Osteocyte (in vitro differentiated cells): ENCODE data around the gene MARVELD1. TPM values are rescaled to one million over a fixed set of nuclear protein-coding genes. Genes with fewer than 3 reads are reported as not detected.

Experiments
- DNase-seq: peaks from one replicate; pipeline ENCODE4 v3.0.0; 2021; ENCODE audit warnings: mixed read lengths; ENCODE audit not compliant: unreplicated experiment; ENCODE audit errors: extremely low spot score
- H3K27ac Mint-ChIP-seq: one replicate; pipeline ENCODE4 v1.8.0; 2021; ENCODE audit warnings: mild to moderate bottlenecking, mixed read lengths; ENCODE audit not compliant: unreplicated experiment
- H3K27me3 Mint-ChIP-seq: one replicate; pipeline ENCODE4 v1.8.0; 2021; ENCODE audit warnings: mixed read lengths; ENCODE audit not compliant: unreplicated experiment
- H3K36me3 Mint-ChIP-seq: one replicate; pipeline ENCODE4 v1.8.0; 2021; ENCODE audit warnings: mixed read lengths; ENCODE audit not compliant: unreplicated experiment
- H3K4me1 Mint-ChIP-seq: one replicate; pipeline ENCODE4 v1.8.0; 2021; ENCODE audit warnings: mixed read lengths; ENCODE audit not compliant: unreplicated experiment
- H3K4me3 Mint-ChIP-seq: one replicate; pipeline ENCODE4 v1.8.0; 2021; ENCODE audit warnings: mild to moderate bottlenecking, moderate library complexity, mixed read lengths; ENCODE audit not compliant: unreplicated experiment
- H3K9me3 Mint-ChIP-seq: one replicate; pipeline ENCODE4 v1.8.0; 2021; ENCODE audit warnings: mixed read lengths; ENCODE audit not compliant: unreplicated experiment
- long read RNA-seq: library from polyadenylated mRNA; unstranded; transcript quantifications from one replicate; pipeline ENCODE4 v2.0.0, GENCODE V29; 2021
- total RNA-seq: library from RNA; stranded (reverse); gene quantifications from 2 replicates; pipeline ENCODE4 v1.2.1, GENCODE V29; 2021
- TF ChIP-seq, protein P1 (sequence below): fragments of 200-600 bp; sonication (generic); IDR thresholded peaks from 2 replicates; pipeline ENCODE4 v1.5.0; 2021; ENCODE audit warnings: antibody characterized with exemption, mild to moderate bottlenecking, moderate library complexity

Gene MARVELD1
- 107 and 111 TPM in 2 replicates for total RNA-seq
- long read RNA-seq, transcript MARVELD1-201 (2 exons, 3,221 nt) = major isoform, 34 of 35 reads
- long read RNA-seq, partial matches to known transcripts = 0 of 35 reads
- long read RNA-seq, other reads (novel, unspliced or antisense) = 1 of 35 reads

DNA sequence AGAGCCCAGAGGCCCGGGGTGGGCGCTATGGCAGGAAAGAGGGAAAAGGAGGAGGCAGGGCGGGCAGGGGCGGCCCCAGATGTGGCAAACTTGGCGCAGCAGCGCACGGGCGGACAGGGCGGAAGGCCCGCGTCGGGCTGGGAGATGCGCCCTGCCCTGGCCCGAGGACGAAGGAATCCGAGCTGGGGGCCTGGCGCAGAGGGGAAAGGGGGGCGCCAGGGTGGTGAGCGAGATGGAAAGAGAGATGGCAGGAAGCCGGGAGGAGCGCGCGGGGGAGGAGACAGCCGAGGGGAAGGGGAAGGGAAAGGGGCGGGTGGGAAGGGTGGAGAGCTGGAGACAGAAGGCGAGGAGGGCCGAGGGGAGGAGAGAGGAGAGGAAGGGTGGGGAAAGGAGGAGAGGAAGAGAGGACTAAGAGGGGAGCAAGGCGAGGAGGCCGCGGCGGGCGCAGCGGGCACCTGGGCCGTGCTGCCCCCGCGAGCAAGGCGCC, at the start of gene MARVELD1:
MARVELD1 (plus strand) TSS at position 392 of the 487 bp plus-strand sequence. CDS start 147 bp downstream, outside the sequence.
- H3K4me3 Mint-ChIP-seq = peak within 1 kb of the TSS; percentile 99
- H3K27me3 Mint-ChIP-seq = no peaks in the 10 kb centered on the region
- H3K27ac Mint-ChIP-seq = peak within 1 kb of the TSS; percentile 99
- peak; percentile 88 for DNase-seq
- H3K36me3 Mint-ChIP-seq = peaks cover 7% of the 10 kb centered on the region
- H3K4me1 Mint-ChIP-seq = peaks cover 62% of the 10 kb centered on the region
- TF ChIP-seq, protein P1, sequence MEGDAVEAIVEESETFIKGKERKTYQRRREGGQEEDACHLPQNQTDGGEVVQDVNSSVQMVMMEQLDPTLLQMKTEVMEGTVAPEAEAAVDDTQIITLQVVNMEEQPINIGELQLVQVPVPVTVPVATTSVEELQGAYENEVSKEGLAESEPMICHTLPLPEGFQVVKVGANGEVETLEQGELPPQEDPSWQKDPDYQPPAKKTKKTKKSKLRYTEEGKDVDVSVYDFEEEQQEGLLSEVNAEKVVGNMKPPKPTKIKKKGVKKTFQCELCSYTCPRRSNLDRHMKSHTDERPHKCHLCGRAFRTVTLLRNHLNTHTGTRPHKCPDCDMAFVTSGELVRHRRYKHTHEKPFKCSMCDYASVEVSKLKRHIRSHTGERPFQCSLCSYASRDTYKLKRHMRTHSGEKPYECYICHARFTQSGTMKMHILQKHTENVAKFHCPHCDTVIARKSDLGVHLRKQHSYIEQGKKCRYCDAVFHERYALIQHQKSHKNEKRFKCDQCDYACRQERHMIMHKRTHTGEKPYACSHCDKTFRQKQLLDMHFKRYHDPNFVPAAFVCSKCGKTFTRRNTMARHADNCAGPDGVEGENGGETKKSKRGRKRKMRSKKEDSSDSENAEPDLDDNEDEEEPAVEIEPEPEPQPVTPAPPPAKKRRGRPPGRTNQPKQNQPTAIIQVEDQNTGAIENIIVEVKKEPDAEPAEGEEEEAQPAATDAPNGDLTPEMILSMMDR = no peak
- H3K9me3 Mint-ChIP-seq = no peaks in the 10 kb centered on the region

DNA sequence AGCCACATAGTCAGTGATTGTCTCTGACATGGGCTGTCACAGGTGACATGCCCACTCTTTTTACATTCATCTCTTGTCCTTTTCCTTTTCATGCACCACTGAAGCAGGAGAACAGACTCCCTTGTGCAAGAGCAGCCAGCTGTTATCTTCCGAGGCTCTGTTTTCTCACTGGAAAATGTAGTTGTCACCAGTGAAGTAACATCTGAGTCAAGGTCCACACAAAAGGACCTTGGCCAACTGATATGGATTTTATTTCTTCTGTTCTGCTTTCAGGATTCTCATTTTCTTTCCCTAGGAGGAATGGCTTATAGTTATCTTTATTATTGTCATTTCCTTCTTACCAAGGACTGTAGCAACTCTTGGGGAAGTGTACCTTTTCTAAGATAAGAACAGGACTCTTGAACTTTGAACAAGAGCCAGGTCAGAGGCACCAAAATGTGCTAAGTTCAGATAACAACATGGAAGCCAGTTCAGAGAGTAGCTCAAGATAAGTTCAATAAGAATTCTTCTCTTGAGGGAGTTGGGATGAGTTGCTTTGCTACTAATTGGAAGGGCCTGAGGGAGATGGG, 49.2 kb upstream of the MARVELD1 start:
- TF ChIP-seq, protein P1 = no peak

DNA sequence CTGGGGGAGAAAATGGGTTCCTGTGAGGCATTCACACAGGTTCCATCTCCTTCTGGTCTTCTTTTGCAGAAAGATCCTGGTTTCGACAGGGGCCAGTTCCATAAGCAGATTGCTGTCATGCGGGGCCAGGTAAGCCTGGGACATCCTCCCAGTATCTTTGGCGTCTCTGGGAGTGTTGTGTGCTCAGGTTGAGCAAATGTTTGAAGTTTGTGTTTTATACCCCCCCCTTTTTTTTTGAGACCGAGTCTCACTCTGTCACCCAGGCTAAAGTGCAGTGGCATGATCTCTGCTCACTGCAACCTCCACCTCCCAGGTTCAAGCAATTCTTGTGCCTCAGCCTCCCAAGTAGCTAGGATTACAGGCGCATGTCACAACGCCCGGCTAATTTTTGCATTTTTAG, 46.5 kb upstream of the MARVELD1 start:
- no peak overlapping the region for H3K27ac Mint-ChIP-seq
- no peak for DNase-seq
- H3K4me1 Mint-ChIP-seq = no peaks in the 10 kb centered on the region
- no peaks in the 10 kb centered on the region for H3K9me3 Mint-ChIP-seq
- H3K36me3 Mint-ChIP-seq = peaks cover 41% of the 10 kb centered on the region
- TF ChIP-seq, protein P1 = no peak
- no peak overlapping the region for H3K4me3 Mint-ChIP-seq
- no peaks in the 10 kb centered on the region for H3K27me3 Mint-ChIP-seq

More for the DNA sequence above, 49.2 kb upstream of the MARVELD1 start:
- DNase-seq = no peak
- no peak overlapping the region for H3K4me3 Mint-ChIP-seq
- no peaks in the 10 kb centered on the region for H3K9me3 Mint-ChIP-seq
- H3K27ac Mint-ChIP-seq = no peak overlapping the region
- H3K27me3 Mint-ChIP-seq = no peaks in the 10 kb centered on the region
- H3K36me3 Mint-ChIP-seq = peaks cover 48% of the 10 kb centered on the region
- no peaks in the 10 kb centered on the region for H3K4me1 Mint-ChIP-seq

DNA sequence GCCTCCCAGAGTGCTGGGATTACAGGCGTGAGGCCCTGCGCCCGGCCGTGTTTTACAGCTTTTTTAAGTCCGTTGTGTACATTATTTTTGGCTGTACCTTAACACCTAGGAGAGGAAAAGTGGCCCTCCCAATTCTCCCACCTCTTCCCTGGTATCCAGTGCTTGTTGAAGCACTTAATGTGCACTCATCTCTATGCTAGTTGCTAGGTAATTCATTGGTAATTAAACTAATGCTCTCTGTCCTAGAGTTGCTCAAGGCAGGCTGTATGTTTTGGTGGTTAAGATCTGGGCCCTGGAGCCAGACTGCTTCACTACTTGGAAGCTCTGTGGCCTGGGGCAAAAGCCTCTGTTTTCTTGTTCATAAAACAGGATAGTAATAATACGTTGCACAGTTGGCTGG, 46.1 kb upstream of the MARVELD1 start:
- no peaks in the 10 kb centered on the region for H3K9me3 Mint-ChIP-seq
- H3K4me1 Mint-ChIP-seq = no peaks in the 10 kb centered on the region
- H3K4me3 Mint-ChIP-seq = no peak overlapping the region
- DNase-seq = no peak
- no peak overlapping the region for H3K27ac Mint-ChIP-seq
- TF ChIP-seq, protein P1 = no peak
- peaks cover 40% of the 10 kb centered on the region for H3K36me3 Mint-ChIP-seq
- no peaks in the 10 kb centered on the region for H3K27me3 Mint-ChIP-seq

DNA sequence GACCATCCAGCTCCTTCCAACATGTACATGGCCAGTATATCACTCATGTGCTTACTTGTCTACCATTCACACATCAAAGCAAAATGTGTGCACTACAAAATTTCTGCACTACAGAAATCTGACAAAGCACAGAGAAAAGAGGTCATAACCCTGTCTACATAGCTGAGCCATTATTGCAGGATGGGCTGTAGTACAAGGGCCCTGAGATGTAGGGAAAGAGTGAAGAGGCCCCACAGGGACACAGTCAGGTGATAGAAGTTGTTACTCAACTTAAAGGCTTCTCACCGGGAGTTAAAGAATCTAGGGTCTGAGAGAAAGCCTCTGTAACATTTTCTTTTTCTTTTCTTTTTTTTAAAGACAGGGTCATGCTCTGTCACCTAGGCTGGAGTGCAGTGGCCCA, 44.0 kb upstream of the MARVELD1 start:
- no peak overlapping the region for H3K27ac Mint-ChIP-seq
- H3K4me1 Mint-ChIP-seq = peaks cover 2% of the 10 kb centered on the region
- H3K36me3 Mint-ChIP-seq = peaks cover 37% of the 10 kb centered on the region
- TF ChIP-seq, protein P1 = no peak
- H3K4me3 Mint-ChIP-seq = no peak overlapping the region
- DNase-seq = no peak
- H3K27me3 Mint-ChIP-seq = no peaks in the 10 kb centered on the region
- H3K9me3 Mint-ChIP-seq = no peaks in the 10 kb centered on the region
